Measurements from ENCODE around the gene UGT2A1. TPM values are rescaled to one million over a fixed set of nuclear protein-coding genes. Genes with fewer than 3 reads are reported as not detected.

The UGT2A1 gene

DNA sequence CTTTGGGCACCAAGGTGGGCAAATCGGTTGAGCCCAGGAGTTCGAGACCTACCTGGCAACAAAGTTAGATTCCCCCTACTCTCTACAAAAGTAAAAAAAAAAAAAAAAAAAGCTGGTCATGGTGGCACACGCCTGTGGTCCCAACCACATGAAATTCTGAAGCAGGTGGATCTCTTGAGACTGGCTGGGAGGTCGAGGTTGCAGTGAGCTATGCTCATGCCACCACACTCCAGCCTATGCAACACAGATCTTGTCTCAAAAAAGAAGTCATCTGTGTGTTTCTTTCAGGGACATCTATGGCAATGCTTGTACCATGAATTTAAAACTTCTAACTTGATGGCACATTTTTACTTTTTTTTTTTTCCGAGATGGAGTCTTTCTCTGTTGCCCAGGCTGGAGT, 68.9 kb downstream of the UGT2A1 start:
- no peaks in the 10 kb centered on the region for H3K27me3 ChIP-seq (ENCODE audit: control insufficient read depth, insufficient read depth, low read length)
- no peak overlapping the region for H3K4me2 ChIP-seq (ENCODE audit: low read length)
- H3K9ac ChIP-seq (ENCODE audit: low read depth, low read length) = no peak overlapping the region
- H3K36me3 ChIP-seq (ENCODE audit: insufficient read depth, low read length) = no peaks in the 10 kb centered on the region
- H3K4me3 ChIP-seq (ENCODE audit: low read length) = no peak overlapping the region
- no peaks in the 10 kb centered on the region for H3K4me1 ChIP-seq (ENCODE audit: control insufficient read depth, insufficient read depth, low read length)
- no peaks in the 10 kb centered on the region for H3K9me3 ChIP-seq (replicated peaks; ENCODE audit: low read length)

DNA sequence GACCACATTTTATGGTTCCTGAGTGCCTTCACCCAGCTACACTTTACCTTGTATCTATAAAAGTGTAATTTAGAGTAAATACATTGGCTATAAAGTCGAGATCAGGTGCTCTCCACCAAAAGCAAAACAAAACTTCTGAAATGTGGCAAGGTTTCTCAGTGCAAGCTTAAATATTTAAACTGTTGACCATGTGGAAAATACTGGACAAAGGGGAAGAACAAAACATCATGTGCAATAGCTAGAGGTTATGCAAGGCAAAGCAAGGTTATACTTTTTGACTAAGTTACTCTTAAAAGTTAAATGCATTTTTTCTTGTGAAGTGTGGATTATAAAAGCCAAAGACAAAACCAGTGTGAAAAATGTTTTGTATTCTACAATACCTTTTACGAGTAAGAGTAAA, 69.5 kb downstream of the UGT2A1 start:
- H3K36me3 ChIP-seq (ENCODE audit: insufficient read depth, low read length) = no peaks in the 10 kb centered on the region

DNA sequence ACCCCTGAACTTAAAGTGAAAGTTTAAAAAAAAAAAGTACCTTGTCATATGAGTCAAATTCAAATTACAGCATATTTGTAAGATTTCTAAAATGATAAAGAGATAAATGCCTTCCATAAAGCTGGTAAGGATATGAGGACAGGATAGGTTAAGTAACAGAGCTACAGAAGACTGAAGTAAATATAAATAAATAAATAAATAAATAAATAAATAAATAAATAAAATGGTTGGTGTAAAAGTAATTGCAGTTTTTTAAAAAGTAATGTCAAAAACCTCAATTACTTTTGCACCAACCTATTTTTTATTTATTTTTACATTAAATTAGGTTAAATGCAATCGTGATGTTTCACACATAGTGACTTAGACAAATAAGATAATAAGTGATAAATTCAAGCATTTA, 75.8 kb downstream of the UGT2A1 start:
- no peaks in the 10 kb centered on the region for H3K9me3 ChIP-seq (replicated peaks; ENCODE audit: low read length)
- H3K4me2 ChIP-seq (ENCODE audit: low read length) = no peak overlapping the region
- no peaks in the 10 kb centered on the region for H3K4me1 ChIP-seq (ENCODE audit: control insufficient read depth, insufficient read depth, low read length)
- no peak overlapping the region for H3K9ac ChIP-seq (ENCODE audit: low read depth, low read length)
- no peak overlapping the region for H3K4me3 ChIP-seq (ENCODE audit: low read length)
- H3K36me3 ChIP-seq (ENCODE audit: insufficient read depth, low read length) = no peaks in the 10 kb centered on the region
- no peaks in the 10 kb centered on the region for H3K27me3 ChIP-seq (ENCODE audit: control insufficient read depth, insufficient read depth, low read length)

More for the DNA sequence above, 69.5 kb downstream of the UGT2A1 start:
- Histone ChIP-seq H3K4me3 (ENCODE audit: low read length) (no peak overlapping the region), H3K9me3 (replicated peaks; ENCODE audit: low read length) (no peaks in the 10 kb centered on the region), H3K9ac (ENCODE audit: low read depth, low read length) (no peak overlapping the region), H3K27me3 (ENCODE audit: control insufficient read depth, insufficient read depth, low read length) (no peaks in the 10 kb centered on the region), H3K4me2 (ENCODE audit: low read length) (no peak overlapping the region), H3K4me1 (ENCODE audit: control insufficient read depth, insufficient read depth, low read length) (no peaks in the 10 kb centered on the region)

DNA sequence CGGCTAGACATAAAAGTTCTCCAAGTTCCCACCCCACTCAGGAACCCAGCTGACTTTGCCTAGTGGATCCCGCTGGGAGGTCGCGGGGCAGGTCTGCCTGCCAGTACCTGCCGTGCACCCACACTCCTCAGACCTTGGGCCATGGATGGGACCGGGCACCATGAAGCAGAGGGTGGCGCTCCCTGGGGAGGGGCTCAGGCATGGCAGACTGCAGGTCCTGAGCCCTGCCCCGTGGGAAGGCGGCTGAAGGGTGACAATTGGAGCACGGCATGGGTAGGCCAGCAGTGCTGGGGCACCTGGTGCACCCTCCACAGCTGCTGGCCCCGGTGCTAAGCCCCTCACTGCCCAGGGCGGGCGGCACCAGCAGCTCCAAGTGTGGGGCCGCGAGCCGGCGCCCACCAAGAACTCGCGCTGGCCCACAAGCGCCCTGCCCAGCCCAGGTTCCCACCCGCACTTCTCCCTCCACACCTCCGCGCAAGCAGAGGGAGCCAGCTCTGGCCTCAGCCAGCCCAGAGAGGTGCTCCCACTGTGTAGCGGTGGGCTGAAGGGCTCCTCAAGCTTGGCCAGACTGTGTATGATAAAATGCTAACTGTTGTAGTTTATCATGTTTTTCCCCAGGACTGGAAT, 76.7 kb downstream of the UGT2A1 start:
- Histone ChIP-seq H3K27me3 (ENCODE audit: control insufficient read depth, insufficient read depth, low read length) (no peaks in the 10 kb centered on the region), H3K36me3 (ENCODE audit: insufficient read depth, low read length) (no peaks in the 10 kb centered on the region), H3K9me3 (replicated peaks; ENCODE audit: low read length) (no peaks in the 10 kb centered on the region), H3K4me1 (ENCODE audit: control insufficient read depth, insufficient read depth, low read length) (no peaks in the 10 kb centered on the region), H3K4me3 (ENCODE audit: low read length) (no peak overlapping the region), H3K4me2 (ENCODE audit: low read length) (no peak overlapping the region), H3K9ac (ENCODE audit: low read depth, low read length) (no peak overlapping the region)

DNA sequence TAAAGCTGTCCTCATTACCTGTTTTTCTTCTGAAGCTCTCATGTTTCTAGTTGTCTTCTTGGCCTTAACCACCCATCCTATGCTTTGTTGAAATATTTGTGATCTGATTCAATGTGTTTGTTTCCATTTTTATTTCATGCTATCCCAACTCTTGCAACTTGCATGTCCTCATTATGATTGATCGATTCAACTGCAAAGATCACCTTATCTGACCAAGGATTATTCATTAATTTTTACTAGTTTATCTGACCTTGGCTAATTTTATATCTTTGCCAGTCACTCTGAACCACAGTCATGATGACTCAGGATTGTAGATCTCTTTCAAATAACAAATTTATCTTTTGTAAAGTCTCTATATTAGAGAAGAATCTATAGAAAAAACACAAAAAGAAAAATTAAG, 84.3 kb downstream of the UGT2A1 start:
- no peaks in the 10 kb centered on the region for H3K9me3 ChIP-seq (replicated peaks; ENCODE audit: low read length)
- no peak overlapping the region for H3K4me3 ChIP-seq (ENCODE audit: low read length)
- H3K27me3 ChIP-seq (ENCODE audit: control insufficient read depth, insufficient read depth, low read length) = no peaks in the 10 kb centered on the region
- H3K9ac ChIP-seq (ENCODE audit: low read depth, low read length) = no peak overlapping the region
- no peak overlapping the region for H3K4me2 ChIP-seq (ENCODE audit: low read length)
- H3K36me3 ChIP-seq (ENCODE audit: insufficient read depth, low read length) = no peaks in the 10 kb centered on the region
- H3K4me1 ChIP-seq (ENCODE audit: control insufficient read depth, insufficient read depth, low read length) = no peaks in the 10 kb centered on the region

DNA sequence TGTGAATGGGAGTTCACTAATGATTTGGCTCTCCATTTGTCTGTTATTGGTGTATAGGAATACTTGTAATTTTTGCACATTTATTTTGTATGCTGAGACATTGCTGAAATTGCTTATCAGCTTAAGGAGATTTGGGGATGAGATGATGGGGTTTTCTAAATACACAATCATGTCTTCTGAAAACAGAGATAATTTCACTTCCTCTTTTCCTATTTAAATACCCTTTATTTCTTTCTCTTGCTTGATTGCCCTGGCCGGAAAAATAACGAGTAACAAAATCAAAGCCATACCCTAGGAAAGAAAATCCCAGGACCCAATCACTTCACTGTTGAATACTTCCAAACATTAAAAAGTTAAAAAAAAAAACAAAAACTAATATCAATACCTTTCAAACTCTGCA, 89.6 kb downstream of the UGT2A1 start:
- no peaks in the 10 kb centered on the region for H3K27me3 ChIP-seq (ENCODE audit: control insufficient read depth, insufficient read depth, low read length)
- H3K4me3 ChIP-seq (ENCODE audit: low read length) = no peak overlapping the region

DNA sequence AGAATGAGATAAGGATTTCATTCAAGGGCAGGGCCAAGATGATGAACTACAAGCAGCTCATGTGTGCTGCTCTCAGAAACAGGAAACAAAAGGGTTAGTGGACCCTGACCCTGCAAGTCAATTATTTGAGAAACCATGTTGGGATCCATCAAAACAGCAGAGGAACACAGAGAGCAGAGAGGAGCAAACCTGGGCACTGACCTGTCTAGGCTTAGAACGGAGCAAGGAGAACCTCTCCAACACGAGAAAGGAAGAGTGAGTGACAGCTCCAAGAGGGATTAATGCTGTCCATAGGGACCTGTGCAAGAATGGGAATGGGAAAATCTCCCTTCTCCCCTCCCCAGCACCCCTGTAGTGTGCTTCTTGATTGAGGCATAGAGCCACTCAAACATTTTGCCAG, 103.4 kb downstream of the UGT2A1 start:
- no peaks in the 10 kb centered on the region for H3K9me3 ChIP-seq (replicated peaks; ENCODE audit: low read length)
- no peaks in the 10 kb centered on the region for H3K27me3 ChIP-seq (ENCODE audit: control insufficient read depth, insufficient read depth, low read length)
- no peak overlapping the region for H3K4me3 ChIP-seq (ENCODE audit: low read length)

More for the DNA sequence above, 89.6 kb downstream of the UGT2A1 start:
- H3K36me3 ChIP-seq (ENCODE audit: insufficient read depth, low read length) = no peaks in the 10 kb centered on the region
- no peaks in the 10 kb centered on the region for H3K4me1 ChIP-seq (ENCODE audit: control insufficient read depth, insufficient read depth, low read length)
- no peaks in the 10 kb centered on the region for H3K9me3 ChIP-seq (replicated peaks; ENCODE audit: low read length)
- H3K4me2 ChIP-seq (ENCODE audit: low read length) = no peak overlapping the region
- no peak overlapping the region for H3K9ac ChIP-seq (ENCODE audit: low read depth, low read length)

DNA sequence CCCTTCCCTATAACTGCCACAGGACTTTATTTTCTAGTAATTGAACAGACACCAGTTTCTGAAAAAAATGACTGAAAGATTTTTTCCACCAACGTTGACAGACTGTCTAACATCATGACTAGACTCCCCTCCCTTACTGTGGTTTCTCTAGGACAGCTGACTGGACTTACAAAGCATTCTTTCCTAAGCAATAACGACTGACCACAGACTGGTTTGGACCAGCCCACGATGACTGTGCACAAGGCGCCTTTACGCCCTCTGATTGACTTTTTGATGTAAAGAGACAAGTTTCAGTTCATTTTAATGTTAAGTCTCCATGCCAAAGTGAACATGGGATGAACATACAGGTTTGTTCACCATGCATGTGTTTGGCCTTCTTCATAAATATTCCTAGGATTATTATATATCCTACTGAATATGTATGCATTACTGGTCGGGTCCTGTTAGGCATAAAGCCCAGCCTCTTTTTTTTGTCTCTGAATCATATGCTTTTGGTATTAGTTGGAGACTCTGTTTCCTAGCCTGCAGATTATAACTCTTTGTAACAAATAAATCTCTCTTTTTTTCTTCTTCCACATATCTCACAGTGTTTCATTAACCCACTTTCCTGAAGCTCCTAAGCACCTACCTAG, 106.8 kb downstream of the UGT2A1 start:
- no peaks in the 10 kb centered on the region for H3K9me3 ChIP-seq (replicated peaks; ENCODE audit: low read length)
- H3K36me3 ChIP-seq (ENCODE audit: insufficient read depth, low read length) = no peaks in the 10 kb centered on the region
- H3K4me3 ChIP-seq (ENCODE audit: low read length) = no peak overlapping the region
- peak overlapping the region; percentile 78 for H3K4me2 ChIP-seq (ENCODE audit: low read length)
- peak overlapping the region; percentile 70 for H3K9ac ChIP-seq (ENCODE audit: low read depth, low read length)
- no peaks in the 10 kb centered on the region for H3K27me3 ChIP-seq (ENCODE audit: control insufficient read depth, insufficient read depth, low read length)
- H3K4me1 ChIP-seq (ENCODE audit: control insufficient read depth, insufficient read depth, low read length) = peaks cover 11% of the 10 kb centered on the region

More for the DNA sequence above, 103.4 kb downstream of the UGT2A1 start:
- Histone ChIP-seq H3K4me1 (ENCODE audit: control insufficient read depth, insufficient read depth, low read length) (peaks cover 11% of the 10 kb centered on the region), H3K36me3 (ENCODE audit: insufficient read depth, low read length) (no peaks in the 10 kb centered on the region), H3K4me2 (ENCODE audit: low read length) (no peak overlapping the region), H3K9ac (ENCODE audit: low read depth, low read length) (no peak overlapping the region)

Small RNA genes within 50 kb of the gene (small RNA-seq; reads per million reads assigned to genes)
- gene UGT2A2 = not detected
